Tibial artery (tissue), 4 donors: Measurements from ENCODE around the gene YBX3.

Source experiments
- DNase-seq, 2 donors: peaks; one replicate each; pipeline ENCODE4 v3.0.0-alpha.2; 2019
- H3K27ac ChIP-seq, 2 donors: fragments of 200-600 bp; sonication (generic) in 1 of 2; 1 replicate in 1 of 2; 2 replicates in 1 of 2; pipeline ENCODE4 v1.5.1; 2018 to 2019; ENCODE audit warnings: mild to moderate bottlenecking in 1 of 2
- H3K27me3 ChIP-seq, 2 donors: fragments of 200-600 bp; sonication (generic) in 1 of 2; one replicate each; pipeline versions ENCODE4 v1.5.1 to v1.6.0; 2016 to 2019
- H3K36me3 ChIP-seq, 3 donors: fragments of 200-600 bp; sonication (generic) in 2 of 3; one replicate each; pipeline ENCODE4 v1.5.1; 2016 to 2019; ENCODE audit warnings: mild to moderate bottlenecking in 2 of 3
- H3K4me1 ChIP-seq, 4 donors: fragments of 200-600 bp; sonication (generic) in 2 of 4; 1 replicate in 3 of 4; 2 replicates in 1 of 4; pipeline ENCODE4 v1.5.1; 2016 to 2019
- H3K4me3 ChIP-seq, 2 donors: fragments of 200-600 bp; sonication (generic) in 1 of 2; 1 replicate in 1 of 2; 2 replicates in 1 of 2; pipeline ENCODE4 v1.5.1; 2018 to 2019; ENCODE audit warnings: mild to moderate bottlenecking in 2 of 2
- H3K9me3 ChIP-seq, 3 donors: fragments of 200-600 bp; sonication (generic) in 1 of 3; one replicate each; pipeline ENCODE4 v1.5.1; 2016 to 2019
- intact Hi-C: fragments of 100-400 bp; cut with DNase I; formaldehyde crosslinking; loops from one replicate; pipeline ENCODE4 v1.15.0; 2023; ENCODE audit warnings: low total_unique reads
- TF ChIP-seq, protein P1 (sequence below), 2 experiments: fragments of 200-600 bp in 1 of 2; fragments of 450-650 bp in 1 of 2; IDR thresholded peaks; one replicate each; pipeline ENCODE4 v1.5.1; 2017 to 2019; ENCODE audit warnings: antibody characterized with exemption in 2 of 2, mild to moderate bottlenecking in 1 of 2, moderate library complexity in 1 of 2

Gene YBX3

DNA sequence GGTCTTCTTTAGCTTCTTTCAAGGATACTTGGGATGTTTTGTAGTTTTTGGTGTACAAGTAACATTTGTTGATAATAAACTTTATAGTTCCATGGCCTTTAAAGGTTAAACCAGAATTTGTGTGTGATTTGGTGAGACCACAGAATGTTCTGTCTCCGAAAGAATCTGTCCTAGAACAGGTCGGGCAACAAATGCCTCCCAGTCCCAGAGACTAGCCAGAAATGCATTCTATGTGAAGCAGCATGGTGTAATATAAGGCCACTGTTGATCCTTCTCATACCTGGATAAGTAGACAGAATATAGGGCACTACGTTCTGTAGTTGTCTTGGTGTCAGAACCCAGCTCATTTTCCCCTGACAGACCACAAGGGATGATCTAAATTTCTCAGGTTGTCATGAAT, 59.3 kb downstream of the YBX3 start:
- peaks cover 0 to 4% of the 10 kb centered on the region in 2 donors for H3K27me3 ChIP-seq
- H3K4me3 ChIP-seq: no peak overlapping the region
- no peaks in the 10 kb centered on the region for H3K9me3 ChIP-seq
- H3K4me1 ChIP-seq: no peaks in the 10 kb centered on the region
- DNase-seq: no peak
- TF ChIP-seq, protein P1, sequence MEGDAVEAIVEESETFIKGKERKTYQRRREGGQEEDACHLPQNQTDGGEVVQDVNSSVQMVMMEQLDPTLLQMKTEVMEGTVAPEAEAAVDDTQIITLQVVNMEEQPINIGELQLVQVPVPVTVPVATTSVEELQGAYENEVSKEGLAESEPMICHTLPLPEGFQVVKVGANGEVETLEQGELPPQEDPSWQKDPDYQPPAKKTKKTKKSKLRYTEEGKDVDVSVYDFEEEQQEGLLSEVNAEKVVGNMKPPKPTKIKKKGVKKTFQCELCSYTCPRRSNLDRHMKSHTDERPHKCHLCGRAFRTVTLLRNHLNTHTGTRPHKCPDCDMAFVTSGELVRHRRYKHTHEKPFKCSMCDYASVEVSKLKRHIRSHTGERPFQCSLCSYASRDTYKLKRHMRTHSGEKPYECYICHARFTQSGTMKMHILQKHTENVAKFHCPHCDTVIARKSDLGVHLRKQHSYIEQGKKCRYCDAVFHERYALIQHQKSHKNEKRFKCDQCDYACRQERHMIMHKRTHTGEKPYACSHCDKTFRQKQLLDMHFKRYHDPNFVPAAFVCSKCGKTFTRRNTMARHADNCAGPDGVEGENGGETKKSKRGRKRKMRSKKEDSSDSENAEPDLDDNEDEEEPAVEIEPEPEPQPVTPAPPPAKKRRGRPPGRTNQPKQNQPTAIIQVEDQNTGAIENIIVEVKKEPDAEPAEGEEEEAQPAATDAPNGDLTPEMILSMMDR (IDR thresholded peaks at IDR 0.05): no peak
- H3K27ac ChIP-seq: no peak overlapping the region
- no peaks in the 10 kb centered on the region for H3K36me3 ChIP-seq
- intact Hi-C loops: no loop called here

DNA sequence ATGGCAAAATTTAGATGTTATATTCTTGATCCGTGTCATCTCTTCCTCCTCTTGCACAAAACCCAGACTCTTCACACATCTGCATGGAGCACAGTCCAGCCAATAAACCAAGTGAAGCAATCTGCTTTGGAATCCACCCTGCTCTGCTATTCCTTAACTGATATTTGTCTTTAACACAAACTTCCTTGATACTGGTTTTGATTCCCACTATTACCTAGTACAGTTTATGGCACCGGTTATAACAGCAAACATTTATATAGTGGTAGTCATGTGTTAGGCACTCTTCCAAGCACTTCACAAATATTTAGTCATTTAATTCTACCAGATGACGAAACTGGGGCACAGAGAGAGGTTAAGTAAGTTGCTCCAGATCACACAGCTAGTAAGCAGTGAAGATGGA, 61.8 kb downstream of the YBX3 start:
- no peaks in the 10 kb centered on the region for H3K4me1 ChIP-seq
- DNase-seq: no peak
- H3K27me3 ChIP-seq: peaks cover 0 to 4% of the 10 kb centered on the region in 2 donors
- H3K4me3 ChIP-seq: no peak overlapping the region
- TF ChIP-seq, protein P1 (IDR thresholded peaks at IDR 0.05): no peak
- H3K36me3 ChIP-seq: no peaks in the 10 kb centered on the region
- no peak overlapping the region for H3K27ac ChIP-seq
- intact Hi-C loops: no loop called here
- no peaks in the 10 kb centered on the region for H3K9me3 ChIP-seq

DNA sequence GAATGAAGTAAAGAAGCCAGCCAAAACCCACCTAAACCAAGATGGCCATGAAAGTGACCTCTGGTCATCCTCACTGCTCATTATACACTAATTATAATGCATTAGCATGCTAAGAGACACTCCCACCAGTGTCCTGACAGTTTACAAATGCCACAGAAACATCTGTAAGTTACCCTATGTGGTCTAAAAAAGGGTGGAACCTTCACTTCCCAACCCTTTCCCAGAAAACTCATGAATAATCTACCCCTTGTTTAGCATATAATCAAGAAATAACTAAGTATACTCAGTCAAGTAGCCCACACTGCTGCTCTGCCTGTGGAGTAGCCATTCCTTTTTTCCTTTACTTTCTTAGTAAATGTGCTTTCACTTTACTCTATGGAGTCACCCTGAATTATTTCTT, 69.1 kb downstream of the YBX3 start:
- no peak for DNase-seq
- no peaks in the 10 kb centered on the region for H3K4me1 ChIP-seq
- TF ChIP-seq, protein P1 (IDR thresholded peaks at IDR 0.05): no peak
- no peaks in the 10 kb centered on the region for H3K27me3 ChIP-seq
- intact Hi-C loops: no loop called here
- H3K9me3 ChIP-seq: no peaks in the 10 kb centered on the region
- no peaks in the 10 kb centered on the region for H3K36me3 ChIP-seq
- no peak overlapping the region for H3K4me3 ChIP-seq
- no peak overlapping the region for H3K27ac ChIP-seq

DNA sequence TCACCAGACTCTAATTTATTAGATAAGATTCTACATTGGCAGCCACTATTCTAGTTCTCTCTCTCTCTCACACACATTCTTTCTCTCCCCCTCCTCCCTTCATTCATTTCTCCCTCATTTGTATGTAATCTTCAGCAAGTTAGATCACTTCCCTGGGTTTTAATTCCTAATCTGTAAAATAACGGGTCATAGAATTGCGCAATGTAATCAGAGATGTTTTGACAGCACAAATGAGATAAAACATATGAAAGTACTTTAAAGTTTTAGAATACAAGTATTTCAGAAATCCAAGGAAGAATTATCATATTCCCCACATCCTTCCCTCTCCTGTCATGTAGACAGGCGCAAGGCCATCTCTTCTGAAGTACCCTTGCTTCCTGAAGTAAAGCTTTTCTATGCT, 70.9 kb downstream of the YBX3 start:
- H3K27ac ChIP-seq: no peak overlapping the region

More for the DNA sequence above, 70.9 kb downstream of the YBX3 start:
- H3K27me3 ChIP-seq: no peaks in the 10 kb centered on the region
- DNase-seq: no peak
- H3K4me1 ChIP-seq: no peaks in the 10 kb centered on the region
- no peaks in the 10 kb centered on the region for H3K36me3 ChIP-seq
- peaks cover 0 to 2% (median 0%) of the 10 kb centered on the region in 3 donors for H3K9me3 ChIP-seq
- TF ChIP-seq, protein P1 (IDR thresholded peaks at IDR 0.05): no peak
- H3K4me3 ChIP-seq: no peak overlapping the region
- intact Hi-C loops: no loop called here
